A549 (cell line): ENCODE measurements around the gene IRX3. TPM values are rescaled to one million over a fixed set of nuclear protein-coding genes. Genes with fewer than 3 reads are reported as not detected.

Experiments
- ATAC-seq, 2 experiments: fragments of 200-7000 bp in 1 of 2; fragments of >200 bp in 1 of 2; cut with Nextera tagmentation in 1 of 2; cut with Tn5 transposase in 1 of 2; 3 replicates each; pipeline versions ENCODE4 v1.8.0 to v1.9.1; 2018 to 2020; ENCODE audit warnings: mild to moderate bottlenecking in 1 of 2, moderate library complexity in 1 of 2
- CTCF ChIA-PET: fragments of 300-600 bp; sonication (Branson Sonifier 250); formaldehyde crosslinking; extraction: SDS; loops from one replicate; lab custom pipeline; 2021; ENCODE audit warnings: antibody characterized with exemption, inconsistent platforms; lab: Yijun Ruan, JAX
- POLR2A ChIA-PET: fragments of 350-600 bp; formaldehyde crosslinking; extraction: SDS; loops from one replicate; lab custom pipeline; 2021; ENCODE audit warnings: antibody characterized with exemption, inconsistent platforms; lab: Yijun Ruan, JAX
- DNase-seq, 2 experiments: peaks; one replicate each; pipeline versions ENCODE4 v3.0.0 to v3.0.0-alpha.2; 2011 to 2016; ENCODE audit warnings: low read depth in 1 of 2, low spot score in 1 of 2
- FAIRE-seq: peaks from 2 replicates; lab custom pipeline; 2011; peaks lifted over from hg19 to GRCh38; lab: Jason Lieb, UNC
- H3K27ac ChIP-seq, 2 experiments: fragments of >200 bp; sonication (Bioruptor Twin); formaldehyde crosslinking; 3 replicates each; pipeline ENCODE4 v1.5.1; 2016 to 2017
- H3K4me1 ChIP-seq: fragments of >200 bp; sonication (Bioruptor Twin); formaldehyde crosslinking; 3 replicates; pipeline ENCODE4 v1.6.1; 2016
- H3K4me2 ChIP-seq: fragments of >200 bp; sonication (Bioruptor Twin); formaldehyde crosslinking; 3 replicates; pipeline ENCODE4 v1.6.1; 2016
- H3K4me3 ChIP-seq: fragments of >200 bp; sonication (Bioruptor Twin); formaldehyde crosslinking; 3 replicates; pipeline ENCODE4 v1.5.1; 2016
- H3K9me3 ChIP-seq: fragments of >200 bp; sonication (Bioruptor Twin); formaldehyde crosslinking; 3 replicates; pipeline ENCODE4 v1.6.1; 2016
- BCL3 ChIP-seq: fragments of >200 bp; sonication (Bioruptor Twin); formaldehyde crosslinking; IDR thresholded peaks from 3 replicates; pipeline ENCODE4 v1.6.1; 2016
- CHD4 ChIP-seq: fragments of 200-600 bp; sonication (generic); IDR thresholded peaks from 2 replicates; pipeline ENCODE4 v1.6.1; 2016; ENCODE audit warnings: antibody characterized with exemption, mild to moderate bottlenecking, borderline replicate concordance
- E2F6 ChIP-seq: IDR thresholded peaks from 2 replicates; pipeline ENCODE4 v1.6.1; 2012; ENCODE audit warnings: low read depth, borderline replicate concordance
- ELK1 ChIP-seq: fragments of 150-350 bp; IDR thresholded peaks from 2 replicates; pipeline ENCODE4 v1.6.1; 2014; ENCODE audit warnings: low read depth, mild to moderate bottlenecking, low read length
- EP300 ChIP-seq, 2 experiments: fragments of >200 bp; sonication (Bioruptor Twin); formaldehyde crosslinking; IDR thresholded peaks; 2 replicates in 1 of 2; 3 replicates in 1 of 2; pipeline ENCODE4 v1.6.1; 2016 to 2017
- FOSB ChIP-seq: fragments of 250-450 bp; sonication (Bioruptor Pico); IDR thresholded peaks from 2 replicates; pipeline ENCODE4 v1.5.0; 2020; ENCODE audit warnings: mild to moderate bottlenecking, moderate library complexity
- HDAC2 ChIP-seq: fragments of 200-600 bp; sonication (generic); IDR thresholded peaks from 2 replicates; pipeline ENCODE4 v1.6.1; 2016
- HOXB5 ChIP-seq: fragments of 250-450 bp; sonication (Bioruptor Pico); IDR thresholded peaks from 2 replicates; pipeline ENCODE4 v1.5.0; 2020; ENCODE audit warnings: mild to moderate bottlenecking, moderate library complexity
- KDM5A ChIP-seq: fragments of 200-600 bp; sonication (generic); IDR thresholded peaks from 2 replicates; pipeline ENCODE4 v1.6.1; 2016; ENCODE audit warnings: antibody characterized with exemption, mild to moderate bottlenecking
- MAFK ChIP-seq: fragments of 450-650 bp; IDR thresholded peaks from 2 replicates; pipeline ENCODE4 v1.6.1; 2014; ENCODE audit not compliant: partially characterized antibody
- MAX ChIP-seq: IDR thresholded peaks from 2 replicates; pipeline ENCODE4 v1.6.1; 2012
- POLR2A ChIP-seq: IDR thresholded peaks from 2 replicates; pipeline ENCODE4 v1.6.1; 2012; ENCODE audit warnings: mild to moderate bottlenecking, low read length
- POLR2AphosphoS2 ChIP-seq: conservative IDR thresholded peaks from 2 replicates; pipeline ENCODE4 v1.6.1; 2012; ENCODE audit warnings: low read length, improper control_type of control experiment, inconsistent platforms
- RAD21 ChIP-seq, 2 experiments: fragments of >200 bp in 1 of 2; sonication (Bioruptor Twin) in 1 of 2; formaldehyde crosslinking in 1 of 2; IDR thresholded peaks in 1 of 2; conservative IDR thresholded peaks in 1 of 2; 2 replicates in 1 of 2; 3 replicates in 1 of 2; pipeline ENCODE4 v1.6.1; 2012 to 2018; ENCODE audit warnings: inconsistent platforms in 1 of 2
- RNF2 ChIP-seq: fragments of 200-600 bp; sonication (generic); IDR thresholded peaks from 2 replicates; pipeline ENCODE4 v1.6.1; 2016; ENCODE audit warnings: low read depth, mild to moderate bottlenecking, antibody characterized with exemption, moderate library complexity, borderline replicate concordance
- TFCP2L1 ChIP-seq: fragments of 250-450 bp; sonication (Bioruptor Pico); IDR thresholded peaks from 2 replicates; pipeline ENCODE4 v1.5.0; 2021; ENCODE audit warnings: mild to moderate bottlenecking
- ZC3H11A ChIP-seq: fragments of 450-650 bp; IDR thresholded peaks from 2 replicates; pipeline ENCODE4 v1.6.1; 2014; ENCODE audit warnings: antibody characterized with exemption, mild to moderate bottlenecking
- ZNF302 ChIP-seq: fragments of 250-450 bp; sonication (Bioruptor Pico); IDR thresholded peaks from 2 replicates; pipeline ENCODE4 v1.9.0; 2021; ENCODE audit warnings: inconsistent platforms, mild to moderate bottlenecking, moderate library complexity
- ZSCAN20 ChIP-seq: fragments of 250-450 bp; sonication (Bioruptor Pico); IDR thresholded peaks from 2 replicates; pipeline ENCODE4 v1.8.0; 2022; ENCODE audit warnings: mild to moderate bottlenecking, moderate library complexity
- WGBS: methylation state at CpG from one replicate; pipeline ENCODE4 v1.1.6; 2017; ENCODE audit errors: missing lambda C conversion rate; 5-methylcytosine and 5-hydroxymethylcytosine counted together
- polyA plus RNA-seq, 4 experiments: library from polyadenylated mRNA; depleted of rRNA in 3 of 4; stranded (reverse); fragments of >200 nt; fragmentation: RNase III in 1 of 4; extraction: RNeasy Plus Mini Kit Qiagen cat#74134 plus additional on column Dnase treatment in 1 of 4; gene quantifications; 2 replicates in 3 of 4; 3 replicates in 1 of 4; pipeline ENCODE4 v1.2.3, GENCODE V29; 2011 to 2017

The IRX3 gene
- polyA plus RNA-seq, 2 of the 4 experiments (the other 2 are of a cell fraction): 1.7 to 3.2 TPM

- POLR2A ChIA-PET: interaction anchor here (1.3 to 3.5 kb wide), 3 partner anchors 644 to 651 kb away, joined by 5 to 14 read pairs (median 5); partner anchors contain the start of gene IRX5
- peak overlapping the region; percentile 80 for H3K4me3 ChIP-seq
- no CpG with 5 or more reads among the region's 77 CpGs for WGBS
- peak overlapping the region; percentile 71 to 92 for H3K27ac ChIP-seq
- ATAC-seq: peak; percentile 19 to 27
- H3K4me2 ChIP-seq: peak overlapping the region; percentile 92
- peaks cover 20% of the 10 kb centered on the region; the same call in 1 of the 3 replicates for H3K4me1 ChIP-seq
- DNase-seq: peak in 1 of 2 experiments; percentile 52
- FAIRE-seq: no peak
- TF ChIP-seq HDAC2: peak; percentile 76; the same call in 1 of the 2 replicates
- TF ChIP-seq CHD4: no peak
- TF ChIP-seq RAD21 (conservative IDR thresholded peaks at IDR 0.05 in 1 of 2, IDR thresholded peaks at IDR 0.05 in 1 of 2): no peak
- TF ChIP-seq E2F6: peak; percentile 47; the same call in 1 of the 2 replicates
- 0 out of 2 replicates have a peak, but pooled peaks have one; percentile 40 for TF ChIP-seq MAX
- TF ChIP-seq POLR2A: peak; percentile 11; the same call in 1 of the 2 replicates
- CTCF ChIA-PET: interaction anchor here (0.6 to 2.3 kb wide), 9 partner anchors 208 to 736 kb away, joined by 3 to 8 read pairs (median 3); no protein-coding TSS in a partner anchor
- H3K9me3 ChIP-seq: no peaks in the 10 kb centered on the region
Measured at GRCh38 chr16:54285414-54286089, 1.0 kb downstream of the IRX3 start.

GRCh38 chr16:54284931-54285413, 1.6 kb downstream of the IRX3 start:
- Histone ChIP-seq H3K27ac (peak overlapping the region in 1 of 2 experiments; percentile 92; a peak in 5 of 6 replicates), H3K9me3 (no peaks in the 10 kb centered on the region), H3K4me3 (peak overlapping the region; percentile 80), H3K4me1 (peaks cover 20% of the 10 kb centered on the region; the same call in 1 of the 3 replicates), H3K4me2 (peak overlapping the region; percentile 92)
- DNase-seq: peak in 1 of 2 experiments; percentile 18
- POLR2A ChIA-PET: interaction anchor here (1.3 to 3.5 kb wide), 2 partner anchors 644 to 651 kb away, joined by 5 to 14 read pairs; no protein-coding TSS in a partner anchor
- FAIRE-seq: no peak
- CTCF ChIA-PET: interaction anchor here (0.9 to 2.3 kb wide), 7 partner anchors 261 to 651 kb away, joined by 3 to 8 read pairs (median 3); no protein-coding TSS in a partner anchor
- TF ChIP-seq ELK1 (no peak), KDM5A (no peak), RAD21 (conservative IDR thresholded peaks at IDR 0.05 in 1 of 2, IDR thresholded peaks at IDR 0.05 in 1 of 2) (no peak), ZC3H11A (no peak), POLR2AphosphoS2 (no peak), MAFK (no peak), ZSCAN20 (CRISPR knock-in tag) (no peak), BCL3 (no peak), ZNF302 (CRISPR knock-in tag) (no peak), EP300 (IDR thresholded peaks at IDR 0.05) (no peak), RNF2 (no peak), HOXB5 (CRISPR knock-in tag) (no peak), FOSB (CRISPR knock-in tag) (no peak), TFCP2L1 (CRISPR knock-in tag) (no peak)
- no peak for ATAC-seq
- 37% methylated on average over 34 of the region's 42 CpGs for WGBS
